Muscle of arm (tissue), 12 donors: Measurements from ENCODE around the gene ELOVL2. TPM values are rescaled to one million over a fixed set of nuclear protein-coding genes. Genes with fewer than 3 reads are reported as not detected.

Source experiments
- DNase-seq: peaks from one replicate; pipeline ENCODE4 v3.0.0-alpha.2; 2013
- polyA plus RNA-seq, 12 donors: library from polyadenylated mRNA; unstranded; fragments of 120-200 nt; gene quantifications; one replicate each; pipeline ENCODE4 v1.2.1, GENCODE V29; 2013; ENCODE audit not compliant: insufficient read length in 12 of 12

ELOVL2 gene
- polyA plus RNA-seq, 12 donors = 1.7 to 3.2 (median 2.6) TPM; not detected in 1

DNA sequence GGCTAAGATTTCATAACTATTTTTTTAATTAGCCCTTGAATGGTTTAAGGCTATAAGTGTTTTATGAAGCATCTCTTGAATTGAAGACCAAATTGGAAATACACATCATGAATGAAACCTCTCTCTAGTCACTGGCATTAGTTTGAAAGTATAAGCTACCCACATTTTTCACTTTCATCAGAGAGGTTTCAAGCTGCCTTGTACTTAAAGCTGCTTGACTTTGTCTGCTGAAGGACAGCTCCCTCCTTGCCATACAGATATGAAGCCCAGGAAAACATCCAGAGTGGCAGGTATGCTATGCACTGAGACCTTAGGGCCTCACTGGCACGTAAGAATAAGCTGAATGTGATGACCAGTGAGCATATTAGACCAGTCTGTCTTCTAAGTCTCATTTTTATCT is 62.7 kb downstream of the ELOVL2 start:
- DNase-seq = no peak

DNA sequence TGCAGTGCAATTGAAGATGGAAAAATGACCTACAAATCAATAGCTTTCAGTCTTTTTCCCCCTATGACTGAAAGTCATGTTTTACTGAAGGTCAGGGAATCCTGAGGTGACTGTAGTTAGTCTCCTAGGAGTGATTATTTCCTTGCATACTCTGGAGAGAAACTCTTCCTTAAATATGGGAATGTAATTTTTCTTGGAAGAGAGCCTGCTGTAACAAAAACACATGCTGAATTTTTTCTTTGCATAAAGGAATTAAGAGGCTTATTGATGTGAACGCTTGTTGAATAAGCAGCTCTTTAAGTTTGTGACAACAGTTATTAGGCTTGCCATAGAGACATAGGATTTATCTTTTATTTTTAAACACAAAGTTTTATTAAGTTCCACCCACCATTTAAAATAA is 64.5 kb downstream of the ELOVL2 start:
- DNase-seq = no peak

DNA sequence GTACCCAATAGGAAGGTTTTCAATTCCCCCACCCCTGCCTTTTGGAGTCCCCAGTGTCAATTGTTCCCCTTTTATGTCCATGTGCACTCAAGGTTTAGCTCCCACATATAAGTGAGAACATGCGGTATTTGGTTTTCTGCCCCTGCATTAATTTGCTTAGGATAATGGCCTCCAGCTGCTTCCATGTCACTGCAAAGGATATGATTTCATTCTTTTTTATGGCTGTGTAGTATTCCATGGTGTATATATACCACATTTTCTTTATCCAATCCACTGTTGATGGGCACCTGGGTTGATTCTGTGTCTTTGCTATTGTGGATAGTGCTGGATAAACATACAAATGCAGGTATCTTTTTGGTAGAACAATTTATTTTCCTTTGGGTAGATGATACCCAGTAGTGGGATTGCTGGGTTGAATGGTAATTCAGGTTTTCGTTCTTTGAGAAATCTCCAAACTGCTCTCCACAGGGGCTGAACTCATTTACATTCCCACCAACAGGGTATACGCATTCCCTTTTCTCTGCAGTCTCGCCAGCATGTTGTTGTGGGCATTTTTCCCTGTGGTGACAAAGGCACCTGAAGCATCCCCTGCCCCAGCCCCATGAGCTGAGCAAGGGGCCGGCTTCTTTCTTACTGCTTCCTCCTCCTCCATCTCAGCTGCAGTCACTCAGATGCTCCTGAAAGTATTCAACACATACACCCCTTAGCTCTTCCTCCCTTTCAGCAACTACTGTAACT is 66.7 kb downstream of the ELOVL2 start:
- DNase-seq = no peak

DNA sequence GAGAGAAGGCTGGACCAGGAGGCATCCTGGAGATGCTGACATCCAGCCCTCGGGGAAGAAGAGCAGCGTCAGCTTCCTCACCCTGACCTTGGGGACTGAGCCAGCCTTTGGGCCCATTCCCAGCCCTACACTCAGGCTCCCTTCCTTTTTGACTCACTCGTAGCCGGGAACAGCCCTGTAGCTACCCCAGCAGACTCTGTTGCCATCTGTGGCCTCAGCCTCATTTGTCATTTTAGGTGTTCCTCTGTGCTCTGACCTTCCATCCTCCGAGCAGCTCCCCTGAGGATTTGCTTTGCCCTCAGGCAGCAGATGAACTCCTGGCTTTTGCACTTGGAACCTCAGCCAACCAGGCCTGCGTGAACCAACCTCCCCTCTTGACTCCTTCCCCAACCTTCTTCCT is 67.5 kb downstream of the ELOVL2 start:
- DNase-seq = no peak

DNA sequence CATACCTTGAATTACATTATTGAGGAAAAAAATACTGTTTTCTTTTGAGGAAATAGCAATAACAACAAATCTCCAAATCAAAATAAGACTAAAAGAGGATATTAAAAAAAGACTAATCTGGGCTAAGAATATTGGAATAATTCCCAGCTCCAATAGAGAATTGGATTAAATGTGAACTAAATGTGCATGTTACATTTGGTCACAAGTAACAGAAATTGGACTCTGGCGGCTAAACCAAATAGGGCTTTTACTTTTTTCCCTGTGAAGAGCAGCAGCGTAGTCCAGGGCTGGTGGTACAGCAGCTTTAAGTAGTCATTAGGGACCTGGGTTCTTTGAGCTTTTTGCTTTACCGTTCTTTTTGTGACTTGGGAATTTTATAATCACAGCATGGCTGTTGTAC is 71.9 kb downstream of the ELOVL2 start:
- peak; percentile 30 for DNase-seq

DNA sequence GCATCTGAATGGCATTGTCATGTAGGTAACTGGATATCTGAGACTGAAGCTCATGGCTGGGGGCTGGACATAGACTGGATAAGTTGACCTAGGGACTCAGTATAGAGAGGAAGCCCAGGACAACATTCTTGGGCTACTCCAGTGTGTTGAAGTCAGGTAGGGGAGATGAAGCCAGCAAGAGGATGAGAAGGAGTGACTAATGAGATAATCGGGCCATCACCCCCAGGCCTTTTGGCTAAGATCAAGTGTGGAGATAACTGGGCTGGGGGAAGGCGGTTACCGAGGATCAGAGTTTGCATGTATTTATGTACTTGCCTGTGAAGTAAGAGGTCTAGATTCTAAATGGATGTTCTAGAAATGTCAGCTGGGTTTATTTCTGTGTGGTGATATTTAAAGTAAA is 73.4 kb downstream of the ELOVL2 start:
- no peak for DNase-seq

DNA sequence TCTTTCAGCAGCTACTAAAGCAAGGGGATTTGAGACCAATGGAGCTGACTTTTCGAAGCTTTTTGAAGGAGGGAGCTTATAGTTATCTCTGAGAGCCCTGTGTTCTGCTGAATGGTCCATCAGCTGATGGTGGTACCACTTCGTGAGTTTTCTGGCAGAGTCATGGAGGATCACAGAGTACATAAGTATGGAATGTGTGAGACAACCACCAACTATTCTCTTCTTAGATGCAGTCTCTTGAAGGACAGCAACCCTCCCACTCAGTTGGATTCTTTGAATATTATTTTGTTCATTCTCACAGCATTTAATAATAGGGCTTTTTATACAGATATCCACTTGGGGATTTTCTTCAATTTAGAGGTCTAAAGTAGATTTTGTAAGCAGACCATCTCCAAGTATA is 75.3 kb downstream of the ELOVL2 start:
- no peak for DNase-seq

DNA sequence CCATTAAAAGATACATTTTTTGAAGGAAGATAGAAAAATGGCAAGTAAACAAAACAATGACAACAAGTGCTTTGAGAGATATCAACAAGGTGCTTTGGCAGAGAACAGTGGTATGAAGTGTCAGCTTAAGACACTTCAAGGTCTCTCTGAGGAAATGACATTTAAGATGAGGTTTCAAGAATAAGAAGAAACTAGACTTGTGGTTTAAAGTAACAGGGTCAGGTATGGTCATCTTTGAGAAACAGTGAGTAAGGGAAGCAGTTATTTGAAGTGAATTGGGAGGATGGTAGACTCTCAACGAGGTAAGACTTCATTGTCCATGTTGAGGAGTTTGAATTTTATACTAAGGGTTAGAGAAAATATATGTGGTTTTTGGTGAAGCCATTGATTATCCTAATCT is 79.4 kb downstream of the ELOVL2 start:
- DNase-seq = no peak

DNA sequence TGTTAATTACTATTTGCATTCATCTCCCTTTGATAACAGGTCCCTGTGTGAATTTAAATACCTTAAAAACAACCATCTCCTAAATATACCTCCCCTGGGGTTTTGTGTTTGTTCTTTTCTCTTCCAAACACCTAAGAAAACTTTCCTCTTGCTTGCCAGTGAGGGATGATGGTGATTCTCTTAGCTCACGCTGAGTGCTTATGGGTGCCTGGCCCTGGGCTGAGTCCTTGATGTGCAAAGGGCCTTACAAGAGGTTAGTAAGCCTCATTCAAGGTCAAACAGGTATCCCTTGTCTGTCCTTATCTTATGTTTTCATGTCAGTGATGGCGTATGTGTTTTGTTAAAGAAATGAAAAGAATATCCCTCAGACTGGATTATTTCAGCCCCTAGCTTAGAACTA is 81.0 kb downstream of the ELOVL2 start:
- DNase-seq = no peak

DNA sequence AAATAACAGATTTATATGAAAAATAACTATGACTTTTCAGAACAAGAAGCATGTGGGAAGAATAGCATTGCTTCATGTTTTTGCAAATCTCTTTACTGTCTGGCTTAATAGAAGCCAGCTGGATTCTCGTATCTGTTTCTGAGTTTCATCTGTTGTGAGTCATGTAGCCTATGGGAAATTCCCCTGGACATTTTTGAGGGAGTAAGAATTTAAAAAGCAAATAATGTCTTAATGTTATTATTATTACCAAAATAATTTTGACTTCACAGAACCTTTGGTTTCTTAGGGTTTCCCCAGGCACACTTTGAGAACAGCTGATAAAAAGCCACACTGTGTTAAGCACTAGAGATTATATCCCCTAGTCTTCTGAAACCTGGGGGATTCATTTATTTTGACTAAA is 81.4 kb downstream of the ELOVL2 start:
- DNase-seq = peak; percentile 22

DNA sequence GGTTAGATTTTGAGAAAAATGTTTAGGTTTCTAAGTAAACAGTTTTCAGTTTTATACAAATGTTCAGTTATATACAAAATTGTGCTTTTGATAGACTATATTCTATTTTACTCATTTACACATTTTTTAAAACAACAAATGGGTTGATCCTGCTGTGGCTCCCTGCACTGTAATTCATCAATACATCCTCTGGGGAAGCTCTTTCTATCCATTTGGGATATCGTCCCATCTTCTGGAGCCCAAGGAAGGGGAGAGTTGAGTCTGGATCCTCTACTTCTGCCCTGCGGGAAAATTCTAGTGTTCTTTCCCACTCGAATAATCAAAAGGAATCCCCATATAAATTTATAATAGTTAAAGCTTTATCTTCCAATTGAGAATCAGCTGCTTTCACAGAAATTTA is 82.3 kb downstream of the ELOVL2 start:
- DNase-seq = no peak

DNA sequence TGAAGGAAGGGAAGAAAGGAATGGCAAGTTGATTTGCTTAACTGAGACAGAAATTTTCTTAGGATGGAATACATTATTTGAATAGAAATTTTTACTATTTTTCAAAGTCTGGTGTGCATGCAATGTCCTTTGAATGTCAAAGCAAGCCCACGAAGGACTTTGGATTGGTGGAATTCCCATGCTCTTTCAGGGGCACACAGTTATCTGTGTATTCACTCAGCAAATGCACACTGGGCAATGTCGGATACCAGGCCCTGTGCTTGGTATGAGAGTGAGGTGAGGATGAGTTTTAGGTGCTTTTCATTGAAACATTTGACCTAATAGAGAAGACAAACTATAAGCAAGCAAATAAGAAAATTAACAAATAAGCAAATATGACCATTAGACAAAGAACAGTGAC is 83.9 kb downstream of the ELOVL2 start:
- no peak for DNase-seq

DNA sequence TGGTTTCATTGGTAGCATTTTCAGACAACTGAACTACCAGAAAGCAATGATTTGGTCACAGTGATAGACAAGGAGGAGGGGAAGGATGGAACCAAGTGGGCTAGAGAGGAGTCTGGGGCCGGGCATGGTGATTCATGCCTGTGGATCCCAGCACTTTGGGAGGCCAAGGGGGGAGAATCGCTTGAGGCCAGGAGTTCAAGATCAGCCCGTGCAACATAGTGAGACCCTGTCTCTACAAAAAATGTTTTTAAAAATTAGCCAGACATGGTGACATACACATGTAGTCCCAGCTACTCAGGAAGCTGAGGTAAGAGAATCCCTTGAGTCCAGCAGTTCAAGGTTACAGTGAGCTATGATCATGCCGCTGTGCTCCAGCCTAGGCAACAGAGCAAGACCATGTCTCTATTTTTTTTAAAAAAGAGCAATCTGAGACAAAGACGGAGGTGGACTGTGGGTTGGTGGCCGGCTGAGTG is 86.7 kb downstream of the ELOVL2 start:
- no peak for DNase-seq

DNA sequence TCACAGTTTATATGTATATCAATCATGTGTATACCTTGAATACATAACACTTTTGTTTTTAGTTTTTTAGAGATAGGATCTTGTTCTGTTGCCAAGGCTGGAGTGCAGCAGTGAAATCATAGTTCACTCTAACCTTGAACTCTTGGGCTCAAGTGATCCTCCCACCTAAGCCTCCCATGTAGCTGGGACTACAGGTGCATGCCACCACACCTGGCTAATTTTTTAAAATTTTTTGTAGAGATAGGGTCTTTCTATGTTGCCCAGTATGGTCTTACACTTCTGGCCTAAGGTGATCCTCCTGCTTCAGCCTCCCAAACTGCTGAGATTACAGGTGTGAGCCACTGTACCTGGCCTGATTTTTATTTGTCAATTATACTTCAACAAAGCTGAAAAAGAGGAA is 87.3 kb downstream of the ELOVL2 start:
- DNase-seq = no peak

DNA sequence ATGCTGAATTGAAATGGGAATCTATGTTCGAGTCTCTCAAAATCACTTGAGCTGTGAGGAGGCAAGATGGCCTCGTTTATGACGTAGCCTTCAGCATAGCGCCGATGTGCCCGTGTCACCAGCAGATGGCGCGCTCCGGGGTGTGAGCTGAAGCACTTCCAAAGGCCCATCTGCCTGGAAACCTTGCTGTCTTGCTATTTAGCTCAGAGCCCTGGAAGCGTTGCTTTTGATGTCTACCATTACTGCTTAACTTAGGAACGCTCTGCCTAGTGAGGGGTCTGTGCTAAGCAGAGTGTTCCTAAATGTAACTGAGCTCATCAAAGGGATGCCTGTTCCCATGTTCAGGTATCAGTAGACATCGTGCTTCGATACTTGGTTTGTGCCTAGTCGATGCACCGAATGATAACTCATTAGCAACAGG is 89.5 kb downstream of the ELOVL2 start:
- peak; percentile 45 for DNase-seq

DNA sequence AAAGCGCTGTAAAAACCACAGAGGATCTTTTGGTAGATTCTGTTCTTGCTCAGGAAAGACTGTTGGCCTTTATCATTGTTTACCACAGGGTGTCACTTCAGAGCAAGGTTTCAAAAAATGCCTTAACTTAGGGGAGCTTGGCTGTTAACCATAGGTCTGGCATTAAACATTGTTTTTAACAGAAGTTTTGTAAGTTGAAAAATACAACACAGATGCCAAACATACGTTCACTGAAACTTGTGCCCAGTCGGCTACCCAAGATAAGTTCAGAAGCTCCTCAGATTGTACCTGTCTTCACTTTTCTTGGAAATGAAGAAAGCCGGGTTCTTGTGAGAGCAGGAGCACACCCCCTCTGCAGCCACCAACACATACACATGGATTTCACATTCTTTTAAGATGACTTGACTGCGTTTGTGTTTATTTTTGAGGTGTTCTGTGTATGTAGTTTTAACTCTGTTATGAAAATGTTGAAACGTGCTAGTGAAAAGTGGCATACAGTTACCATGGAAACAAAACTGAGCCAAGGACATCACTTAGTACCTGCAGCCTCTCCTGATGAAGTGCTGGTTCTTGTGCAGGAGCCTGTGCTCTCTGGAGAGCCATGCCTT is 92.3 kb downstream of the ELOVL2 start:
- DNase-seq = peak; percentile 20

DNA sequence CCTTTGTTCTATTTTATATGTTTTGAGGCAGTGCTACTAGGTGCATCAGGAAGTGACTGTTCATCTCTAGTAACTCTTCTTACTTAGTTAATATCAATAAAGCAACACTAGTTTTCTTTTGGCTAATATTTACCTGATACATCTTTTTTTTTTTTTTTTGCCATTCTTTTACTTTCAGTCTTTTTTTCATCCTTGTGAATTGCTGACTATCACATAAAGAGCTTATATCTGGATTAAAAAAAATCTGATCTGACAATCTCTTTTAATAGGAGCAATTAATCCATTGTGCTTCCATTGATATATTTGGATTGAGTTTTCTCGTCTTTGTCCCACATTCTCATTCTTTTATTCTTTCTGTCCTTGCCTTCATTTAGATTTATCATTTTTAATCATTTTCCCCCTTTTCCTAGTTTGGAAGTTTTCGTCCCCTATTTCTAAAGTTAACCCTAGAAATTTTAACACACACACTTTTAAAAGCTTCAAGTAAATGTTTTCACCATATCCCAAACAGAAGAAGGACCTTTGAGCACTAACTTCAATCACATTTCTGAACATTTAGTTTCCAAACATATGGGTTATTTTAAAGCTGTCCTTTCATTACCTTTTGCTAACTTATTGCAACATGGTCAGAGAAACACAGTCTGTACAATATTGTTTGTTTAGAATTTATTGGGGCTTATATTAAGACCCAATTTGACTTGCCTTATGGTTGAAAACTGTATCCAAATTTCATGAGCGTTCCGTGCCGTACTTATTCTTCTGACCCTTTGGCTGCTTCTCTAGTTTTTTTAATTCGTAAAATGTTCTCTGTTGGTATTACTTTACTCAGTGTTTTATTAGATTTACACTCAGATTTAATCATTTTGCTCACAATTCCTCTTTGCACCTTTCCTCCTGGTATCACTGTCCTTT is 94.3 kb downstream of the ELOVL2 start:
- no peak for DNase-seq

DNA sequence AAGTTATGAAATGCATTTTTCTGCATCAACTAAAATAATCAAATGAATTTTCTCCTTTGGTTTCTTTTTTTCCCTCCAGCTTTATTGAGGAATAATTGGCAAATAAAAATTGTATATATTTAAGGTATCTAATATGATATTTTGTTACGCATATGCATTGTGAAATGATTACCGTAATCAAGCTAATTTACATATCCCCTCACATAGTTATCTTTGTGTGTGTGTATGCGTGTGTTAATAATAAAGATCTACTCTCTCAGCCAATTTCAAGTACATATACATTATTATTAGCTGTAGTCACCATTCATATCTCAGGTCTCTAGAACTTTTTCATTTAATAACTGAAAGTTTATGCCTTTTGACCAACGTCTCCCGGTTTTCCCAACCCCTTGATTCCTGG is 96.1 kb downstream of the ELOVL2 start:
- DNase-seq = no peak

DNA sequence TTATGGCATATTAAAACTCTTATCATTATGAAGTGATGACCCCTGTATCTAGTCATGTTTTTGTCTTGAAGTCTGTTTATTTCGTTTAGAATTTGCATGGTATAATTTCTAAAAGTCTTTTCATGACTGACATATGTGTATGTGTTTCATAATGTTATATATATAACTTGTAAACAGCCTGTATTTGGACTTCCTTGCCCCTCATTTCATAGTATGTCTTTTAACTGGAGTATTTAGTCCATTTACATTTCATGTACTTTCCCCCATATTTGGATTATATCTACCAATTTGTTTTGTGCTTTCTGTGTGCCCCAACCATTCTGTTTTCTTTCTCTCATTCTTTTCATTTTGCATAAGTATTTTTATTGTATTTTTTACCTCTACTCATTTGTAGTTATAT is 98.3 kb downstream of the ELOVL2 start:
- no peak for DNase-seq

DNA sequence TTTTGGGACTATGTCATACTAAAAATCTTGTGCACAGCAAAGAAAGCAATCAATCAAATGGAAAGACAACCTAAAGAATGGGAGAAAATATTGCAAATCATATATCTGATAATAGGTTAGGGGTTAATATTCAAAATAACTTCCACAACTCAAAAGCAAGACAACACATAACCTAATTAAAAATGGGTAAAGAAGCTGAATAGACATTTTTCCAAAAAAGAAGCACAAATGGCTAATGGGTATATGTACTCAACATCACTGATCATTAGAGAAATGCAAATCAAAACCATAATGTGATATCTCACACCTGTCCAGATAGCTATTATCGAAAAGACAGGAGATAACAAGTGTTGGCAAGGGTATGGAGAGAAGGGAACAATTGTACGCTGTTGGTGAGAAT is 104.3 kb downstream of the ELOVL2 start:
- no peak for DNase-seq

DNA sequence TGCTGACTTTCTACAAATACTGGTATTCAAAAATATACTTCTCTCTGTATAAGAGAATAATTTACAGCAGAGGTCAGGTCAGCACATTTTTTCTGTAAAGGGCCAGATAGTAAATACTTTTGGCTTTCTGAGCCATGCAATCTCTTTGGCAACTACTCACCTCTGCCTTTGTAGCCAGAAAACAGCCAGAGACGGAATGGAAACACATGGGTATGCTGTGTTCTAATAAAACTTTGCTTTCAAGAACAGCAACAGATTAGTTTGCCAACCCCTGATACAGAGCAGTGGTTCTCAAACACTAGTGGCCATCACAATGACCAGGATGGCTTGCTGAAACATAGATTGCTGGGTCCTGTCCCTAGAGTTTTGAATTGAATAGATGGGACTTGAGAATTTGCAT is 111.0 kb downstream of the ELOVL2 start:
- no peak for DNase-seq
